Measurements from ENCODE around the gene THYN1. TPM values are rescaled to one million over a fixed set of nuclear protein-coding genes. Genes with fewer than 3 reads are reported as not detected.

Gene THYN1
- total and polyA plus RNA-seq, 2 of the 13 experiments (the other 11 are each of a cell fraction or from before 2014, with no cell fraction given) = 36.1 to 87.6 TPM

GRCh38 chr11:134253188-134253993 lies at the start of gene THYN1, which contains the start of gene ACAD8 (continued):
- TF ChIP-seq, protein P1, sequence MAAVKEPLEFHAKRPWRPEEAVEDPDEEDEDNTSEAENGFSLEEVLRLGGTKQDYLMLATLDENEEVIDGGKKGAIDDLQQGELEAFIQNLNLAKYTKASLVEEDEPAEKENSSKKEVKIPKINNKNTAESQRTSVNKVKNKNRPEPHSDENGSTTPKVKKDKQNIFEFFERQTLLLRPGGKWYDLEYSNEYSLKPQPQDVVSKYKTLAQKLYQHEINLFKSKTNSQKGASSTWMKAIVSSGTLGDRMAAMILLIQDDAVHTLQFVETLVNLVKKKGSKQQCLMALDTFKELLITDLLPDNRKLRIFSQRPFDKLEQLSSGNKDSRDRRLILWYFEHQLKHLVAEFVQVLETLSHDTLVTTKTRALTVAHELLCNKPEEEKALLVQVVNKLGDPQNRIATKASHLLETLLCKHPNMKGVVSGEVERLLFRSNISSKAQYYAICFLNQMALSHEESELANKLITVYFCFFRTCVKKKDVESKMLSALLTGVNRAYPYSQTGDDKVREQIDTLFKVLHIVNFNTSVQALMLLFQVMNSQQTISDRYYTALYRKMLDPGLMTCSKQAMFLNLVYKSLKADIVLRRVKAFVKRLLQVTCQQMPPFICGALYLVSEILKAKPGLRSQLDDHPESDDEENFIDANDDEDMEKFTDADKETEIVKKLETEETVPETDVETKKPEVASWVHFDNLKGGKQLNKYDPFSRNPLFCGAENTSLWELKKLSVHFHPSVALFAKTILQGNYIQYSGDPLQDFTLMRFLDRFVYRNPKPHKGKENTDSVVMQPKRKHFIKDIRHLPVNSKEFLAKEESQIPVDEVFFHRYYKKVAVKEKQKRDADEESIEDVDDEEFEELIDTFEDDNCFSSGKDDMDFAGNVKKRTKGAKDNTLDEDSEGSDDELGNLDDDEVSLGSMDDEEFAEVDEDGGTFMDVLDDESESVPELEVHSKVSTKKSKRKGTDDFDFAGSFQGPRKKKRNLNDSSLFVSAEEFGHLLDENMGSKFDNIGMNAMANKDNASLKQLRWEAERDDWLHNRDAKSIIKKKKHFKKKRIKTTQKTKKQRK (IDR thresholded peaks at IDR 0.05; ENCODE audit: low read length) = no peak
- TF ChIP-seq ZNF225 (CRISPR knock-in tag; IDR thresholded peaks at IDR 0.05) (no peak), NKX3-1 (CRISPR knock-in tag; IDR thresholded peaks at IDR 0.05) (no peak), THAP7 (CRISPR knock-in tag; IDR thresholded peaks at IDR 0.05) (no peak), ZNF230 (CRISPR knock-in tag; IDR thresholded peaks at IDR 0.05) (0 out of 2 replicates have a peak, but pooled peaks have one; percentile 25), ZBTB34 (CRISPR knock-in tag; IDR thresholded peaks at IDR 0.05) (no peak), NR1H2 (CRISPR knock-in tag; IDR thresholded peaks at IDR 0.05; ENCODE audit: borderline replicate concordance, low read depth) (no peak), ZNF83 (CRISPR knock-in tag; IDR thresholded peaks at IDR 0.05; ENCODE audit: borderline replicate concordance) (no peak), ZNF674 (CRISPR knock-in tag; IDR thresholded peaks at IDR 0.05; ENCODE audit: low read depth) (no peak), FOXK2 (IDR thresholded peaks at IDR 0.05) (no peak), ZBTB38 (CRISPR knock-in tag; IDR thresholded peaks at IDR 0.05) (peak; percentile 36), TMF1 (CRISPR knock-in tag; IDR thresholded peaks at IDR 0.05; ENCODE audit: low read depth) (no peak), ETV5 (CRISPR knock-in tag; IDR thresholded peaks at IDR 0.05; ENCODE audit: borderline replicate concordance) (no peak), ZNF263 (CRISPR knock-in tag; IDR thresholded peaks at IDR 0.05) (no peak), ATM (IDR thresholded peaks at IDR 0.05; ENCODE audit: borderline replicate concordance) (no peak), NFKBIZ (CRISPR knock-in tag; IDR thresholded peaks at IDR 0.05) (no peak), SP5 (CRISPR knock-in tag; IDR thresholded peaks at IDR 0.05; ENCODE audit: borderline replicate concordance, low read depth) (peak; percentile 91), KLF6 (CRISPR knock-in tag; IDR thresholded peaks at IDR 0.05) (peak; percentile 83), SNAPC5 (CRISPR knock-in tag; IDR thresholded peaks at IDR 0.05; ENCODE audit: borderline replicate concordance) (no peak)
- TF ChIP-seq, protein P2, sequence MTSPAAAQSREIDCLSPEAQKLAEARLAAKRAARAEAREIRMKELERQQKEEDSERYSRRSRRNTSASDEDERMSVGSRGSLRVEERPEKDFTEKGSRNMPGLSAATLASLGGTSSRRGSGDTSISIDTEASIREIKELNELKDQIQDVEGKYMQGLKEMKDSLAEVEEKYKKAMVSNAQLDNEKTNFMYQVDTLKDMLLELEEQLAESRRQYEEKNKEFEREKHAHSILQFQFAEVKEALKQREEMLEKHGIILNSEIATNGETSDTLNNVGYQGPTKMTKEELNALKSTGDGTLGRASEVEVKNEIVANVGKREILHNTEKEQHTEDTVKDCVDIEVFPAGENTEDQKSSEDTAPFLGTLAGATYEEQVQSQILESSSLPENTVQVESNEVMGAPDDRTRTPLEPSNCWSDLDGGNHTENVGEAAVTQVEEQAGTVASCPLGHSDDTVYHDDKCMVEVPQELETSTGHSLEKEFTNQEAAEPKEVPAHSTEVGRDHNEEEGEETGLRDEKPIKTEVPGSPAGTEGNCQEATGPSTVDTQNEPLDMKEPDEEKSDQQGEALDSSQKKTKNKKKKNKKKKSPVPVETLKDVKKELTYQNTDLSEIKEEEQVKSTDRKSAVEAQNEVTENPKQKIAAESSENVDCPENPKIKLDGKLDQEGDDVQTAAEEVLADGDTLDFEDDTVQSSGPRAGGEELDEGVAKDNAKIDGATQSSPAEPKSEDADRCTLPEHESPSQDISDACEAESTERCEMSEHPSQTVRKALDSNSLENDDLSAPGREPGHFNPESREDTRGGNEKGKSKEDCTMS (CRISPR knock-in tag; conservative IDR thresholded peaks at IDR 0.05) = no peak
- TF ChIP-seq, protein P3, sequence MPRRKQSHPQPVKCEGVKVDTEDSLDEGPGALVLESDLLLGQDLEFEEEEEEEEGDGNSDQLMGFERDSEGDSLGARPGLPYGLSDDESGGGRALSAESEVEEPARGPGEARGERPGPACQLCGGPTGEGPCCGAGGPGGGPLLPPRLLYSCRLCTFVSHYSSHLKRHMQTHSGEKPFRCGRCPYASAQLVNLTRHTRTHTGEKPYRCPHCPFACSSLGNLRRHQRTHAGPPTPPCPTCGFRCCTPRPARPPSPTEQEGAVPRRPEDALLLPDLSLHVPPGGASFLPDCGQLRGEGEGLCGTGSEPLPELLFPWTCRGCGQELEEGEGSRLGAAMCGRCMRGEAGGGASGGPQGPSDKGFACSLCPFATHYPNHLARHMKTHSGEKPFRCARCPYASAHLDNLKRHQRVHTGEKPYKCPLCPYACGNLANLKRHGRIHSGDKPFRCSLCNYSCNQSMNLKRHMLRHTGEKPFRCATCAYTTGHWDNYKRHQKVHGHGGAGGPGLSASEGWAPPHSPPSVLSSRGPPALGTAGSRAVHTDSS (CRISPR knock-in tag; conservative IDR thresholded peaks at IDR 0.05) = no peak
